H1 (cell line): ENCODE results near the gene CAMK2B. TPM values are rescaled to one million over a fixed set of nuclear protein-coding genes. Genes with fewer than 3 reads are reported as not detected.
A peak's percentile ranks its signal among the peaks of the same experiment; 100 is the strongest.

Experiments used
- CTCF ChIA-PET: fragments of 300-600 bp; sonication (Branson Sonifier 250); formaldehyde crosslinking; loops from one replicate; lab custom pipeline; 2021; ENCODE audit not compliant: partially characterized antibody; lab: Charles Lee
- POLR2A ChIA-PET: fragments of 300-600 bp; sonication (Branson Sonifier 250); formaldehyde crosslinking; loops from one replicate; lab custom pipeline; 2021; ENCODE audit warnings: inconsistent platforms; ENCODE audit not compliant: partially characterized antibody; lab: Charles Lee
- DNase-seq, 2 experiments: peaks; one replicate each; pipeline versions ENCODE4 v3.0.0 to v3.0.0-alpha.2; 2010 to 2022; ENCODE audit warnings: low spot score in 2 of 2, low read depth in 1 of 2, mixed read lengths in 1 of 2
- FAIRE-seq: peaks from 2 replicates; lab custom pipeline; 2011; peaks lifted over from hg19 to GRCh38; lab: Jason Lieb, UNC
- H2AFZ ChIP-seq: 2 replicates; pipeline ENCODE4 v1.8.1; 2012; ENCODE audit warnings: low read length, inconsistent platforms
- H2AK5ac ChIP-seq: 2 replicates; pipeline ENCODE4 v1.6.1; 2013; ENCODE audit warnings: low read depth, low read length
- H2BK120ac ChIP-seq: replicated peaks from 2 replicates; pipeline ENCODE3; 2013; ENCODE audit warnings: low read depth, low read length, inconsistent platforms
- H2BK12ac ChIP-seq: 2 replicates; pipeline ENCODE4 v1.6.1; 2013; ENCODE audit warnings: low read depth, low read length
- H2BK15ac ChIP-seq: 2 replicates; pipeline ENCODE4 v1.6.1; 2013; ENCODE audit warnings: low read length
- H2BK20ac ChIP-seq: 2 replicates; pipeline ENCODE4 v1.6.1; 2013; ENCODE audit warnings: low read length
- H2BK5ac ChIP-seq: 2 replicates; pipeline ENCODE4 v1.6.1; 2013; ENCODE audit warnings: low read depth, low read length
- H3K14ac ChIP-seq: 2 replicates; pipeline ENCODE4 v1.6.1; 2013; ENCODE audit warnings: inconsistent platforms; ENCODE audit not compliant: insufficient read length
- H3K18ac ChIP-seq: 2 replicates; pipeline ENCODE4 v1.6.1; 2013; ENCODE audit warnings: low read length; ENCODE audit errors: extremely low read depth
- H3K23ac ChIP-seq: 2 replicates; pipeline ENCODE4 v1.6.1; 2013; ENCODE audit warnings: inconsistent platforms; ENCODE audit not compliant: insufficient read length
- H3K23me2 ChIP-seq: 2 replicates; pipeline ENCODE4 v1.6.1; 2013; ENCODE audit warnings: low read depth, low read length
- H3K27ac ChIP-seq: 2 replicates; pipeline ENCODE4 v1.6.1; 2011; ENCODE audit warnings: low read depth, low read length, inconsistent platforms
- H3K27me3 ChIP-seq, 4 experiments: replicated peaks in 1 of 4; 1 replicate in 1 of 4; 2 replicates in 3 of 4; pipeline versions ENCODE4 v1.6.1 to v1.8.1; 2011 to 2013; ENCODE audit warnings: low read length in 3 of 4, mild to moderate bottlenecking in 3 of 4, inconsistent platforms in 2 of 4, mixed read lengths in 2 of 4, moderate library complexity in 1 of 4; ENCODE audit not compliant: control insufficient read depth in 3 of 4, insufficient read depth in 3 of 4; ENCODE audit errors: extremely low read depth in 1 of 4
- H3K36me3 ChIP-seq, 4 experiments: 2 replicates each; pipeline versions ENCODE4 v1.6.1 to v1.8.1; 2011 to 2013; ENCODE audit warnings: mild to moderate bottlenecking in 4 of 4, low read length in 3 of 4, moderate library complexity in 2 of 4, control low read depth in 1 of 4, inconsistent platforms in 1 of 4; ENCODE audit not compliant: insufficient read depth in 4 of 4, control insufficient read depth in 2 of 4
- H3K4ac ChIP-seq: replicated peaks from 2 replicates; pipeline ENCODE3; 2013; ENCODE audit warnings: low read length, low read depth, mixed read lengths, inconsistent platforms; ENCODE audit not compliant: insufficient read length
- H3K4me1 ChIP-seq, 4 experiments: replicated peaks in 1 of 4; 1 replicate in 1 of 4; 2 replicates in 3 of 4; pipeline versions ENCODE4 v1.6.1 to v1.8.1; 2011 to 2013; ENCODE audit warnings: low read length in 3 of 4, inconsistent platforms in 2 of 4, mixed read lengths in 1 of 4; ENCODE audit not compliant: insufficient read depth in 4 of 4, control insufficient read depth in 3 of 4
- H3K4me2 ChIP-seq, 2 experiments: 2 replicates each; pipeline versions ENCODE4 v1.6.1 to v1.8.1; 2011 to 2013; ENCODE audit warnings: low read depth in 2 of 2, low read length in 2 of 2, control low read depth in 1 of 2, inconsistent platforms in 1 of 2, mild to moderate bottlenecking in 1 of 2; ENCODE audit not compliant: insufficient read depth in 1 of 2
- H3K4me3 ChIP-seq, 4 experiments: fragments of 200-600, 300-600 bp in 1 of 4; sonication (generic), shearing (Covaris generic), sonication (Bioruptor Twin) in 1 of 4; 2 replicates each; pipeline versions ENCODE4 v1.5.1 to v1.8.1; 2011 to 2016; ENCODE audit warnings: low read length in 4 of 4, low read depth in 3 of 4, control low read depth in 2 of 4, inconsistent platforms in 2 of 4, mild to moderate bottlenecking in 2 of 4, mixed read lengths in 1 of 4, moderate library complexity in 1 of 4; ENCODE audit not compliant: insufficient read depth in 2 of 4; ENCODE audit errors: extremely low read depth in 1 of 4
- H3K56ac ChIP-seq: replicated peaks from 2 replicates; pipeline ENCODE3; 2013; ENCODE audit warnings: low read depth, mild to moderate bottlenecking, mixed read lengths, low read length, inconsistent platforms; ENCODE audit not compliant: insufficient read length
- H3K79me1 ChIP-seq: 2 replicates; pipeline ENCODE4 v1.6.1; 2013; ENCODE audit warnings: low read depth, low read length, control low read depth
- H3K79me2 ChIP-seq, 2 experiments: 2 replicates each; pipeline versions ENCODE4 v1.6.1 to v1.8.1; 2012 to 2013; ENCODE audit warnings: low read length in 2 of 2, mild to moderate bottlenecking in 2 of 2, inconsistent platforms in 1 of 2; ENCODE audit not compliant: insufficient read depth in 2 of 2, control insufficient read depth in 1 of 2
- H3K9ac ChIP-seq, 4 experiments: replicated peaks in 1 of 4; 1 replicate in 1 of 4; 2 replicates in 3 of 4; pipeline versions ENCODE4 v1.6.1 to v1.8.1; 2011 to 2013; ENCODE audit warnings: low read depth in 3 of 4, low read length in 3 of 4, control low read depth in 2 of 4, mild to moderate bottlenecking in 2 of 4, moderate library complexity in 2 of 4, inconsistent platforms in 1 of 4; ENCODE audit errors: extremely low read depth in 1 of 4
- H3K9me3 ChIP-seq, 2 experiments: 2 replicates each; pipeline versions ENCODE4 v1.6.1 to v1.8.1; 2012 to 2013; ENCODE audit warnings: mild to moderate bottlenecking in 2 of 2, moderate library complexity in 2 of 2, control low read depth in 1 of 2, inconsistent platforms in 1 of 2, low read depth in 1 of 2, low read length in 1 of 2, mixed read lengths in 1 of 2; ENCODE audit not compliant: insufficient read depth in 2 of 2
- H4K20me1 ChIP-seq, 2 experiments: replicated peaks in 1 of 2; 2 replicates each; pipeline versions ENCODE3 to v1.8.1; 2011 to 2013; ENCODE audit warnings: inconsistent platforms in 2 of 2, low read length in 2 of 2, mild to moderate bottlenecking in 1 of 2; ENCODE audit not compliant: insufficient read depth in 2 of 2, control insufficient read depth in 1 of 2
- H4K5ac ChIP-seq: 2 replicates; pipeline ENCODE4 v1.6.1; 2013; ENCODE audit warnings: low read length, low read depth, mixed read lengths, inconsistent platforms; ENCODE audit not compliant: insufficient read length
- H4K8ac ChIP-seq: 2 replicates; pipeline ENCODE4 v1.8.0; 2013; ENCODE audit warnings: mild to moderate bottlenecking, moderate library complexity, low read length, inconsistent platforms; ENCODE audit not compliant: insufficient read depth; ENCODE audit errors: extremely low read depth
- H4K91ac ChIP-seq: replicated peaks from 2 replicates; pipeline ENCODE3; 2013; ENCODE audit warnings: low read length, mixed read lengths, inconsistent platforms; ENCODE audit not compliant: insufficient read length
- CTBP2 ChIP-seq: IDR thresholded peaks from 2 replicates; pipeline ENCODE4 v1.7.0; 2011; ENCODE audit warnings: borderline replicate concordance, mild to moderate bottlenecking, moderate library complexity, mixed read lengths, low read length; ENCODE audit not compliant: insufficient read depth, insufficient read length
- RAD21 ChIP-seq, 2 experiments: IDR thresholded peaks in 1 of 2; conservative IDR thresholded peaks in 1 of 2; 2 replicates each; pipeline ENCODE4 v1.6.1; 2011; ENCODE audit warnings: low read depth in 2 of 2, low read length in 2 of 2, improper control_type of control experiment in 1 of 2, inconsistent platforms in 1 of 2, mild to moderate bottlenecking in 1 of 2, moderate library complexity in 1 of 2
- WGBS, 2 experiments: shearing (Covaris generic) in 1 of 2; methylation state at CpG; one replicate each; pipeline versions ENCODE4 v1.1.6 to v1.1.7; 2013 to 2015; ENCODE audit warnings: low lambda C conversion rate in 2 of 2, mixed read lengths in 2 of 2, inconsistent platforms in 1 of 2, low coverage in 1 of 2, missing lambda C conversion rate in 1 of 2; ENCODE audit not compliant: insufficient replicate concordance in 2 of 2, insufficient coverage in 1 of 2, insufficient read length in 1 of 2; ENCODE audit errors: extremely low coverage in 1 of 2, missing lambda C conversion rate in 1 of 2; 5-methylcytosine and 5-hydroxymethylcytosine counted together
- polyA plus RNA-seq, 7 experiments: library from polyadenylated mRNA; depleted of rRNA in 3 of 7; stranded (reverse) in 5 of 7; unstranded in 2 of 7; fragments of >200 nt in 5 of 7; fragments of 200-250 nt in 2 of 7; gene quantifications; 1 replicate in 5 of 7; 2 replicates in 1 of 7; 4 replicates in 1 of 7; pipeline versions ENCODE4 v1.2.1 to v1.2.3, GENCODE V29; 2011 to 2013; ENCODE audit warnings: missing spikeins in 2 of 7, mixed read lengths in 2 of 7
- total RNA-seq: library from RNA; stranded (reverse); fragmentation: NEBNext Ultra II Directional; extraction: Animal tissue kit (Norgen Biotek cat#: 25700); gene quantifications from 2 replicates; pipeline ENCODE4 v1.2.1, GENCODE V29; 2021
- TF ChIP-seq, protein P1 (sequence below), 3 experiments: IDR thresholded peaks; 1 replicate in 2 of 3; 2 replicates in 1 of 3; pipeline versions ENCODE4 v1.5.1 to v1.6.1; 2011; ENCODE audit warnings: low read length in 3 of 3, mild to moderate bottlenecking in 3 of 3, inconsistent platforms in 2 of 3, low read depth in 1 of 3, moderate library complexity in 1 of 3; ENCODE audit not compliant: insufficient read depth in 1 of 3; ENCODE audit errors: control extremely low read depth in 1 of 3

CAMK2B gene
- total and polyA plus RNA-seq, 2 of the 8 experiments (the other 6 are each of a cell fraction or from before 2014, with no cell fraction given), result 0.05 to 0.15 TPM

DNA sequence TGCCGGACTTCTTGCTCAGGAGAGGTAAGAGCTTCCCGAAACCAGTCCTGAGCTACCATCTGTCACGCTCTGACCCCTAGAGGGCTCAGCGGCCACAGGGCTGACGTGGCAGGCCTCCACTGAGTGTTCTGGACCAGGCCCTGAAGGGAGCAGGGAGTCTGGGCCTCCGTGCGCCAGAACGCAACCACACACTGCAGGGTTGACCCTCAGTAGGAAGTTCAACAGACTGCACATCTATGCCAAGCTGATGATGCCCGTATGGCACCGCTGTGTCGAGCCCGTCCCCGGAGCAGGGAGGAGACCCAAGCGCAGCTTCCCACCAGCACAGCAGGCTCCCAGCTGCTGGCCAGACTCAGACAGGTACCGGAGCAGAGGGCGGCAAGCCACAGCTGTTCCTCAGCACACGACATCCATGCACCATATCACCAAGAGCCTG is 39.2 kb downstream of the CAMK2B start:
- H3K36me3 ChIP-seq, result no peaks in the 10 kb centered on the region
- DNase-seq (peak in 1 of 2 experiments; percentile 48), FAIRE-seq (no peak)
- no peak overlapping the region for H2BK120ac ChIP-seq
- 88% methylated on average over 17 of the region's 17 CpGs; no CpG with 5 or more reads in 1 of the 2 experiments for WGBS, 2 experiments
- H4K8ac ChIP-seq, result no peak overlapping the region
- no peak overlapping the region for H3K56ac ChIP-seq
- H3K23me2 ChIP-seq, result no peaks in the 10 kb centered on the region
- H3K9ac ChIP-seq, result no peak overlapping the region
- no peaks in the 10 kb centered on the region for H3K9me3 ChIP-seq
- H2BK12ac ChIP-seq, result no peak overlapping the region
- ChIA-PET POLR2A (no interaction called here), CTCF (interaction anchor here (0.7 to 4.3 kb wide), 10 partner anchors 8 to 140 kb away, joined by 3 to 22 read pairs (median 4); no protein-coding TSS in a partner anchor)
- H3K4ac ChIP-seq, result no peak overlapping the region
- H3K79me2 ChIP-seq, result no peaks in the 10 kb centered on the region
- no peak overlapping the region for H3K18ac ChIP-seq
- H3K14ac ChIP-seq, result no peak overlapping the region
- H2BK20ac ChIP-seq, result no peak overlapping the region
- no peak overlapping the region for H2BK15ac ChIP-seq
- no peak overlapping the region for H3K4me3 ChIP-seq
- H3K27me3 ChIP-seq, result no peaks in the 10 kb centered on the region
- no peak overlapping the region for H3K23ac ChIP-seq
- no peak overlapping the region for H2AK5ac ChIP-seq
- no peak overlapping the region for H4K5ac ChIP-seq
- no peaks in the 10 kb centered on the region for H4K20me1 ChIP-seq
- H3K4me1 ChIP-seq, result peaks cover 0 to 4% (median 0%) of the 10 kb centered on the region in 4 experiments; a peak in 1 of 7 replicates
- H3K27ac ChIP-seq, result no peak overlapping the region
- H4K91ac ChIP-seq, result no peak overlapping the region
- no peak overlapping the region for H2AFZ ChIP-seq
- no peak overlapping the region for H3K4me2 ChIP-seq
- H2BK5ac ChIP-seq, result no peak overlapping the region
- no peaks in the 10 kb centered on the region for H3K79me1 ChIP-seq
- TF ChIP-seq, protein P1, sequence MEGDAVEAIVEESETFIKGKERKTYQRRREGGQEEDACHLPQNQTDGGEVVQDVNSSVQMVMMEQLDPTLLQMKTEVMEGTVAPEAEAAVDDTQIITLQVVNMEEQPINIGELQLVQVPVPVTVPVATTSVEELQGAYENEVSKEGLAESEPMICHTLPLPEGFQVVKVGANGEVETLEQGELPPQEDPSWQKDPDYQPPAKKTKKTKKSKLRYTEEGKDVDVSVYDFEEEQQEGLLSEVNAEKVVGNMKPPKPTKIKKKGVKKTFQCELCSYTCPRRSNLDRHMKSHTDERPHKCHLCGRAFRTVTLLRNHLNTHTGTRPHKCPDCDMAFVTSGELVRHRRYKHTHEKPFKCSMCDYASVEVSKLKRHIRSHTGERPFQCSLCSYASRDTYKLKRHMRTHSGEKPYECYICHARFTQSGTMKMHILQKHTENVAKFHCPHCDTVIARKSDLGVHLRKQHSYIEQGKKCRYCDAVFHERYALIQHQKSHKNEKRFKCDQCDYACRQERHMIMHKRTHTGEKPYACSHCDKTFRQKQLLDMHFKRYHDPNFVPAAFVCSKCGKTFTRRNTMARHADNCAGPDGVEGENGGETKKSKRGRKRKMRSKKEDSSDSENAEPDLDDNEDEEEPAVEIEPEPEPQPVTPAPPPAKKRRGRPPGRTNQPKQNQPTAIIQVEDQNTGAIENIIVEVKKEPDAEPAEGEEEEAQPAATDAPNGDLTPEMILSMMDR (IDR thresholded peaks at IDR 0.05; ENCODE audit: control extremely low read depth in 1 of 3, insufficient read depth in 1 of 3, low read depth in 1 of 3, low read length in 3 of 3), result peak in 2 of 3 experiments; percentile 45 to 50; a peak in 3 of 4 replicates
- peak; percentile 42 to 55 for TF ChIP-seq RAD21 (IDR thresholded peaks at IDR 0.05 in 1 of 2, conservative IDR thresholded peaks at IDR 0.05 in 1 of 2; ENCODE audit: low read depth in 2 of 2, low read length in 2 of 2)
- no peak for TF ChIP-seq CTBP2
